Adipocyte (in vitro differentiated cells): ENCODE measurements around the gene DNAI1.

Source experiments
- DNase-seq: peaks from one replicate; pipeline ENCODE4 v3.0.0-alpha.2; 2015; ENCODE audit warnings: low read depth
- H3K27me3 ChIP-seq: replicated peaks from 2 replicates; pipeline ENCODE4 v1.7.0; 2013; ENCODE audit warnings: mild to moderate bottlenecking, low read length, moderate library complexity; ENCODE audit not compliant: control insufficient read depth, insufficient read depth
- H3K36me3 ChIP-seq: 2 replicates; pipeline ENCODE4 v1.7.0; 2013; ENCODE audit warnings: low read length, mild to moderate bottlenecking, moderate library complexity; ENCODE audit not compliant: control insufficient read depth, insufficient read depth, severe bottlenecking
- H3K4me1 ChIP-seq: 2 replicates; pipeline ENCODE4 v1.7.0; 2013; ENCODE audit warnings: mild to moderate bottlenecking, low read length, moderate library complexity; ENCODE audit not compliant: control insufficient read depth, insufficient read depth
- H3K4me3 ChIP-seq: 2 replicates; pipeline ENCODE4 v1.7.0; 2013; ENCODE audit warnings: mild to moderate bottlenecking, low read length, moderate library complexity
- H3K9ac ChIP-seq: 2 replicates; pipeline ENCODE4 v1.7.0; 2013; ENCODE audit warnings: mild to moderate bottlenecking, low read length, moderate library complexity
- H3K9me3 ChIP-seq: 2 replicates; pipeline ENCODE4 v1.7.0; 2013; ENCODE audit warnings: mild to moderate bottlenecking, low read length, moderate library complexity; ENCODE audit not compliant: control insufficient read depth

DNAI1 gene

GRCh38 chr9:34563262-34563661 is 104.7 kb downstream of the DNAI1 start:
- Histone ChIP-seq H3K9ac (no peak overlapping the region), H3K36me3 (peaks cover 4% of the 10 kb centered on the region), H3K9me3 (peaks cover 3% of the 10 kb centered on the region), H3K4me3 (no peak overlapping the region), H3K27me3 (peaks cover 13% of the 10 kb centered on the region), H3K4me1 (peaks cover 16% of the 10 kb centered on the region)
- DNase-seq: no peak

DNA sequence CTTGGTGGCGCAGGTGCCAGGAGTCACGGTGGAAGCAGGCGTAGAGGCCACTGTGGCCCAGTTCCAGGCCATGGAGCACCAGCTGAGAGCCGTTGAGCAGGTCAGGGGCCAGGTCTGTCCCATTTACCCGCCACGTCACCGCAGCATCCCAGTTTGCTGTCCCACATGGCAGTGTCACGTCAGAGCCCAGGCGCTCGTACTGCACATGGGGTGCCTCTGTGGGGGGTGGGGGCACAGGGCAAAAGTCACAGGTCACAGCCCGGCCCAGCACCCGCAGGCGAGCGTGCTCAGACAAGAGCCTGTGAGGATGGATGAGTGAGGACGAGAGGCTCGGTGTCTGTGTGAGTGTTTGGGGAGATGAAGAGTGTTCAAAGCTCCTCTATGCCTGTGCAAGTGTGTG is 106.0 kb downstream of the DNAI1 start:
- Histone ChIP-seq H3K4me1 (peaks cover 11% of the 10 kb centered on the region), H3K9ac (no peak overlapping the region), H3K9me3 (peaks cover 3% of the 10 kb centered on the region), H3K36me3 (peaks cover 4% of the 10 kb centered on the region), H3K27me3 (peaks cover 13% of the 10 kb centered on the region), H3K4me3 (no peak overlapping the region)
- DNase-seq: no peak

DNA sequence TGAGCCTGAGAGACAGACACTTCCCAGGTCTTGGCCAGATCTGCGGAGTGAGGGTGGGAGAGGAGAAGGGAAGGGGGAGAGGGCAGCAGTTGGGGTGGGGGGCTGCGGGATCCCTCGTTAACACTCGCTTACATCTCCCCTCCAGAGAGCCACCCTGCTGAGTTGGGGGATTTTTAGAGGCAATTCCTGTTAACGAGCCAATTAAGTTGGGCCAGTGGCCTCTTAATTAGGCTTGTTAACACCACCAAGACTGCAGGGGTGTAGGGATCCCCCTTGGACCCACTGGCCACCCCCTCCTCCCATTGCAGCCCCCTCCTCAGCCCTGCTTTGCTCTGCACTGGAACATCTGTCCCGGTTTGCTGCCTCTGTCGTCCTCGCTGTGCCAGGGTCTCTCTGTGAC is 107.3 kb downstream of the DNAI1 start:
- H3K9ac ChIP-seq: no peak overlapping the region
- H3K27me3 ChIP-seq: peaks cover 13% of the 10 kb centered on the region
- peaks cover 4% of the 10 kb centered on the region for H3K36me3 ChIP-seq
- no peaks in the 10 kb centered on the region for H3K4me1 ChIP-seq
- H3K9me3 ChIP-seq: peaks cover 3% of the 10 kb centered on the region
- DNase-seq: no peak
- no peak overlapping the region for H3K4me3 ChIP-seq

GRCh38 chr9:34566322-34566721 is 107.7 kb downstream of the DNAI1 start:
- H3K27me3 ChIP-seq: peaks cover 13% of the 10 kb centered on the region
- H3K4me3 ChIP-seq: no peak overlapping the region
- no peak for DNase-seq
- H3K36me3 ChIP-seq: peaks cover 4% of the 10 kb centered on the region
- no peaks in the 10 kb centered on the region for H3K4me1 ChIP-seq
- peaks cover 3% of the 10 kb centered on the region for H3K9me3 ChIP-seq
- no peak overlapping the region for H3K9ac ChIP-seq

DNA sequence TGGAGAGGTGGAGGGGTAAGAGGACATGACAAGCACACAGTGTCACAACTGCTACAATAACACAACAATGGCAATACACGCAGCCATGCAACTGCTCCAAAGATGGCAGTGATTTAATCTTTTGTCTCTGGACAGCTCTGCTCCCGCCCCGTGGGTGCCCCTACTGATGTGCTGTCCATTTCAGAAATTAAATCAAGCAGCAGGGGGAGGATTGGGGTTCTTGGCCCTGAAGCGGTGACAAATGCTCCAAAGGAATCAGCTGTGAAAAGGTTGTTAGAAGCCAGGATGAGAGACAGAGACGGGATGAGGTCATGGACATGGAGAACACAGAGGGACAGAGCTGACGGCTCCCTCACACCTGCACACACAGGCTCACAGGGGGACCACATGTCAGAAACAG is 108.4 kb downstream of the DNAI1 start:
- Histone ChIP-seq H3K4me1 (peaks cover 5% of the 10 kb centered on the region), H3K9ac (no peak overlapping the region), H3K36me3 (peaks cover 4% of the 10 kb centered on the region), H3K9me3 (peaks cover 3% of the 10 kb centered on the region), H3K27me3 (peaks cover 13% of the 10 kb centered on the region), H3K4me3 (no peak overlapping the region)
- no peak for DNase-seq

GRCh38 chr9:34568133-34568532 is 109.5 kb downstream of the DNAI1 start:
- H3K9ac ChIP-seq: no peak overlapping the region

GRCh38 chr9:34568774-34569173 is 110.2 kb downstream of the DNAI1 start:
- Histone ChIP-seq H3K9ac (no peak overlapping the region), H3K4me1 (peaks cover 5% of the 10 kb centered on the region), H3K9me3 (no peaks in the 10 kb centered on the region), H3K36me3 (peaks cover 6% of the 10 kb centered on the region), H3K27me3 (peaks cover 13% of the 10 kb centered on the region), H3K4me3 (no peak overlapping the region)
- DNase-seq: no peak

More at GRCh38 chr9:34568133-34568532, 109.5 kb downstream of the DNAI1 start:
- H3K4me3 ChIP-seq: no peak overlapping the region
- H3K4me1 ChIP-seq: peaks cover 5% of the 10 kb centered on the region
- DNase-seq: no peak
- no peaks in the 10 kb centered on the region for H3K36me3 ChIP-seq
- peaks cover 13% of the 10 kb centered on the region for H3K27me3 ChIP-seq
- no peaks in the 10 kb centered on the region for H3K9me3 ChIP-seq

- H3K9me3 ChIP-seq: no peaks in the 10 kb centered on the region
- DNase-seq: no peak
- H3K4me1 ChIP-seq: peaks cover 5% of the 10 kb centered on the region
- H3K27me3 ChIP-seq: peaks cover 13% of the 10 kb centered on the region
- no peak overlapping the region for H3K9ac ChIP-seq
- H3K36me3 ChIP-seq: peaks cover 6% of the 10 kb centered on the region
- no peak overlapping the region for H3K4me3 ChIP-seq
Observed at GRCh38 chr9:34570376-34570775, 111.8 kb downstream of the DNAI1 start.
